ENCODE data around the gene PRG3.

DNA sequence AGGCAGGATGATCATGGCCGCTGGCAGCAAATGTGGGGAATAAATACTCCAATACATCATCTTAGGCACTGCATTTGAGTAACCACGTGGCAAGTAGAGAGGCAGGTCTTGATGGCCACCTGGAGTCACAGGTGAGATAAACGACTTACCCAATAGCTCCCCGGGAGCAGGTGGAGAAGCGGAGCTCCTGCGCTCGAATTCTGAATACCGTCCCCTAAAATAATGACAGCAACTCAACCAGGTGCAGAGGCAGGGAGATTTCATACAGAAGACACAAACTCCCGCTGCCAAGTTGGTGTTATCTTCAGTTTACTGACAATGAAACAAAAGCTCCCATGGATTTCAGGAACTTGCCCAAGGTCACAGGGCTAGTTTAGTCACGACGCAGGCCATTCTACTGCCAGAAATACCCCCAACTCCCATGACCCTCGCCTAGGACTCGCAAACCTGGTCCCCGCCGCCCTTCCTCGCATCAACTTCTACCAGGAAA, 45.5 kb upstream of the PRG3 start:
- TF ChIP-seq, protein P1, sequence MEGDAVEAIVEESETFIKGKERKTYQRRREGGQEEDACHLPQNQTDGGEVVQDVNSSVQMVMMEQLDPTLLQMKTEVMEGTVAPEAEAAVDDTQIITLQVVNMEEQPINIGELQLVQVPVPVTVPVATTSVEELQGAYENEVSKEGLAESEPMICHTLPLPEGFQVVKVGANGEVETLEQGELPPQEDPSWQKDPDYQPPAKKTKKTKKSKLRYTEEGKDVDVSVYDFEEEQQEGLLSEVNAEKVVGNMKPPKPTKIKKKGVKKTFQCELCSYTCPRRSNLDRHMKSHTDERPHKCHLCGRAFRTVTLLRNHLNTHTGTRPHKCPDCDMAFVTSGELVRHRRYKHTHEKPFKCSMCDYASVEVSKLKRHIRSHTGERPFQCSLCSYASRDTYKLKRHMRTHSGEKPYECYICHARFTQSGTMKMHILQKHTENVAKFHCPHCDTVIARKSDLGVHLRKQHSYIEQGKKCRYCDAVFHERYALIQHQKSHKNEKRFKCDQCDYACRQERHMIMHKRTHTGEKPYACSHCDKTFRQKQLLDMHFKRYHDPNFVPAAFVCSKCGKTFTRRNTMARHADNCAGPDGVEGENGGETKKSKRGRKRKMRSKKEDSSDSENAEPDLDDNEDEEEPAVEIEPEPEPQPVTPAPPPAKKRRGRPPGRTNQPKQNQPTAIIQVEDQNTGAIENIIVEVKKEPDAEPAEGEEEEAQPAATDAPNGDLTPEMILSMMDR (IDR thresholded peaks at IDR 0.05; ENCODE audit: low read depth, low read length): no peak
- TF ChIP-seq EZH2phosphoT487 (IDR thresholded peaks at IDR 0.05; ENCODE audit: low read depth): no peak
